HEK293 (cell line): Measurements from ENCODE around the gene BLVRA.
"Not testable (repeated sequence)": the region's sequence is repeated elsewhere in the genome, so short reads cannot be mapped to it uniquely, and the experiment has no call there.

Experiments used
- ZBTB8A ChIP-seq: fragments of 450-650 bp; formaldehyde crosslinking; IDR thresholded peaks from 2 replicates; pipeline ENCODE4 v1.5.1; 2016; ENCODE audit warnings: missing biosample characterization, missing genetic modification characterization
- ZNF274 ChIP-seq, 2 experiments: fragments of 200-500 bp in 1 of 2; fragments of 450-650 bp in 1 of 2; sonication (Bioruptor generic) in 1 of 2; formaldehyde crosslinking in 1 of 2; IDR thresholded peaks; 2 replicates each; pipeline versions ENCODE4 v1.5.1 to v1.6.1; 2014 to 2016; ENCODE audit warnings: borderline replicate concordance in 1 of 2, inconsistent platforms in 1 of 2, low read length in 1 of 2, missing biosample characterization in 1 of 2, missing genetic modification characterization in 1 of 2
- ZNF423 ChIP-seq: fragments of 450-650 bp; formaldehyde crosslinking; IDR thresholded peaks from 2 replicates; pipeline ENCODE4 v1.5.1; 2016; ENCODE audit warnings: missing biosample characterization, missing genetic modification characterization
- ZNF624 ChIP-seq: fragments of 450-650 bp; formaldehyde crosslinking; IDR thresholded peaks from 2 replicates; pipeline ENCODE4 v1.5.1; 2017; ENCODE audit warnings: missing biosample characterization, missing genetic modification characterization
- ZSCAN16 ChIP-seq: fragments of 450-650 bp; formaldehyde crosslinking; IDR thresholded peaks from 2 replicates; pipeline ENCODE4 v1.5.1; 2016; ENCODE audit warnings: missing biosample characterization, missing genetic modification characterization
- TF ChIP-seq, protein P1 (sequence below): sonication (generic); formaldehyde crosslinking; IDR thresholded peaks from 2 replicates; pipeline ENCODE4 v1.8.1; 2022; ENCODE audit warnings: mild to moderate bottlenecking, moderate library complexity, missing genetic modification reagents
- TF ChIP-seq, protein P2 (sequence below): fragments of 450-650 bp; formaldehyde crosslinking; IDR thresholded peaks from 2 replicates; pipeline ENCODE4 v1.5.1; 2016; ENCODE audit warnings: missing biosample characterization, missing genetic modification characterization
- TF ChIP-seq, protein P3 (sequence below): fragments of 450-650 bp; formaldehyde crosslinking; IDR thresholded peaks from 2 replicates; pipeline ENCODE4 v1.5.1; 2016; ENCODE audit warnings: missing biosample characterization, missing genetic modification characterization
- TF ChIP-seq, protein P4 (sequence below): fragments of 450-650 bp; formaldehyde crosslinking; IDR thresholded peaks from 2 replicates; pipeline ENCODE4 v1.5.1; 2016; ENCODE audit warnings: missing biosample characterization, missing genetic modification characterization

DNA sequence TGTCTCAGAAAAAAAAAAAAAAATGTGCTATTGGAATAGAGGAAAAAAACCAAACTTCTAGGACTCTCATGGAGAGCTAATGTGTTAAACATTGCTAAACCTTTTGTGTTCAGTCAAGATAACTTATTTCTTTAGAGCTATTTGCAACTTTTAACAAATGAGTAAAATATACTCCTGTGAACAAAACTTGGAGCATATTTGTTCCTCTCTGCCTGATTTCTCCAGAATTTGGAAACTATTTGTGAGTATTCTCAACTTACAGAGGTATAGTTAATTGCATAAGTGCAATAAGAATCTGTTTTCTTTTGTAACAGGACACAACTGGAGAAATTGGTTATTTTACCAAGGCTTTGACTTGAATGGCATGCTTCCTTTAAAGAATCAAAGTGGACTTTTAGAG is 72.4 kb downstream of the BLVRA start:
- TF ChIP-seq, protein P1, sequence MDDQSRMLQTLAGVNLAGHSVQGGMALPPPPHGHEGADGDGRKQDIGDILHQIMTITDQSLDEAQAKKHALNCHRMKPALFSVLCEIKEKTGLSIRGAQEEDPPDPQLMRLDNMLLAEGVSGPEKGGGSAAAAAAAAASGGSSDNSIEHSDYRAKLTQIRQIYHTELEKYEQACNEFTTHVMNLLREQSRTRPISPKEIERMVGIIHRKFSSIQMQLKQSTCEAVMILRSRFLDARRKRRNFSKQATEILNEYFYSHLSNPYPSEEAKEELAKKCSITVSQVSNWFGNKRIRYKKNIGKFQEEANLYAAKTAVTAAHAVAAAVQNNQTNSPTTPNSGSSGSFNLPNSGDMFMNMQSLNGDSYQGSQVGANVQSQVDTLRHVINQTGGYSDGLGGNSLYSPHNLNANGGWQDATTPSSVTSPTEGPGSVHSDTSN (CRISPR knock-in tag) = not testable (repeated sequence)
- TF ChIP-seq, protein P2, sequence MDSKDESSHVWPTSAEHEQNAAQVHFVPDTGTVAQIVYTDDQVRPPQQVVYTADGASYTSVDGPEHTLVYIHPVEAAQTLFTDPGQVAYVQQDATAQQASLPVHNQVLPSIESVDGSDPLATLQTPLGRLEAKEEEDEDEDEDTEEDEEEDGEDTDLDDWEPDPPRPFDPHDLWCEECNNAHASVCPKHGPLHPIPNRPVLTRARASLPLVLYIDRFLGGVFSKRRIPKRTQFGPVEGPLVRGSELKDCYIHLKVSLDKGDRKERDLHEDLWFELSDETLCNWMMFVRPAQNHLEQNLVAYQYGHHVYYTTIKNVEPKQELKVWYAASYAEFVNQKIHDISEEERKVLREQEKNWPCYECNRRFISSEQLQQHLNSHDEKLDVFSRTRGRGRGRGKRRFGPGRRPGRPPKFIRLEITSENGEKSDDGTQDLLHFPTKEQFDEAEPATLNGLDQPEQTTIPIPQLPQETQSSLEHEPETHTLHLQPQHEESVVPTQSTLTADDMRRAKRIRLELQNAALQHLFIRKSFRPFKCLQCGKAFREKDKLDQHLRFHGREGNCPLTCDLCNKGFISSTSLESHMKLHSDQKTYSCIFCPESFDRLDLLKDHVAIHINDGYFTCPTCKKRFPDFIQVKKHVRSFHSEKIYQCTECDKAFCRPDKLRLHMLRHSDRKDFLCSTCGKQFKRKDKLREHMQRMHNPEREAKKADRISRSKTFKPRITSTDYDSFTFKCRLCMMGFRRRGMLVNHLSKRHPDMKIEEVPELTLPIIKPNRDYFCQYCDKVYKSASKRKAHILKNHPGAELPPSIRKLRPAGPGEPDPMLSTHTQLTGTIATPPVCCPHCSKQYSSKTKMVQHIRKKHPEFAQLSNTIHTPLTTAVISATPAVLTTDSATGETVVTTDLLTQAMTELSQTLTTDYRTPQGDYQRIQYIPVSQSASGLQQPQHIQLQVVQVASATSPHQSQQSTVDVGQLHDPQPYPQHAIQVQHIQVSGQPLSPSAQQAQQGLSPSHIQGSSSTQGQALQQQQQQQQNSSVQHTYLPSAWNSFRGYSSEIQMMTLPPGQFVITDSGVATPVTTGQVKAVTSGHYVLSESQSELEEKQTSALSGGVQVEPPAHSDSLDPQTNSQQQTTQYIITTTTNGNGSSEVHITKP = not testable (repeated sequence)
- TF ChIP-seq ZNF274 (IDR thresholded peaks at IDR 0.05; ENCODE audit: low read length); ZNF274 (tag by site-specific recombination; IDR thresholded peaks at IDR 0.05; ENCODE audit: borderline replicate concordance); ZNF423 (tag by site-specific recombination); ZNF624; ZBTB8A; ZSCAN16 (tag by site-specific recombination): not testable (repeated sequence)
- TF ChIP-seq, protein P3, sequence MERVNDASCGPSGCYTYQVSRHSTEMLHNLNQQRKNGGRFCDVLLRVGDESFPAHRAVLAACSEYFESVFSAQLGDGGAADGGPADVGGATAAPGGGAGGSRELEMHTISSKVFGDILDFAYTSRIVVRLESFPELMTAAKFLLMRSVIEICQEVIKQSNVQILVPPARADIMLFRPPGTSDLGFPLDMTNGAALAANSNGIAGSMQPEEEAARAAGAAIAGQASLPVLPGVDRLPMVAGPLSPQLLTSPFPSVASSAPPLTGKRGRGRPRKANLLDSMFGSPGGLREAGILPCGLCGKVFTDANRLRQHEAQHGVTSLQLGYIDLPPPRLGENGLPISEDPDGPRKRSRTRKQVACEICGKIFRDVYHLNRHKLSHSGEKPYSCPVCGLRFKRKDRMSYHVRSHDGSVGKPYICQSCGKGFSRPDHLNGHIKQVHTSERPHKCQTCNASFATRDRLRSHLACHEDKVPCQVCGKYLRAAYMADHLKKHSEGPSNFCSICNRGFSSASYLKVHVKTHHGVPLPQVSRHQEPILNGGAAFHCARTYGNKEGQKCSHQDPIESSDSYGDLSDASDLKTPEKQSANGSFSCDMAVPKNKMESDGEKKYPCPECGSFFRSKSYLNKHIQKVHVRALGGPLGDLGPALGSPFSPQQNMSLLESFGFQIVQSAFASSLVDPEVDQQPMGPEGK (tag by site-specific recombination) = not testable (repeated sequence)
- TF ChIP-seq, protein P4, sequence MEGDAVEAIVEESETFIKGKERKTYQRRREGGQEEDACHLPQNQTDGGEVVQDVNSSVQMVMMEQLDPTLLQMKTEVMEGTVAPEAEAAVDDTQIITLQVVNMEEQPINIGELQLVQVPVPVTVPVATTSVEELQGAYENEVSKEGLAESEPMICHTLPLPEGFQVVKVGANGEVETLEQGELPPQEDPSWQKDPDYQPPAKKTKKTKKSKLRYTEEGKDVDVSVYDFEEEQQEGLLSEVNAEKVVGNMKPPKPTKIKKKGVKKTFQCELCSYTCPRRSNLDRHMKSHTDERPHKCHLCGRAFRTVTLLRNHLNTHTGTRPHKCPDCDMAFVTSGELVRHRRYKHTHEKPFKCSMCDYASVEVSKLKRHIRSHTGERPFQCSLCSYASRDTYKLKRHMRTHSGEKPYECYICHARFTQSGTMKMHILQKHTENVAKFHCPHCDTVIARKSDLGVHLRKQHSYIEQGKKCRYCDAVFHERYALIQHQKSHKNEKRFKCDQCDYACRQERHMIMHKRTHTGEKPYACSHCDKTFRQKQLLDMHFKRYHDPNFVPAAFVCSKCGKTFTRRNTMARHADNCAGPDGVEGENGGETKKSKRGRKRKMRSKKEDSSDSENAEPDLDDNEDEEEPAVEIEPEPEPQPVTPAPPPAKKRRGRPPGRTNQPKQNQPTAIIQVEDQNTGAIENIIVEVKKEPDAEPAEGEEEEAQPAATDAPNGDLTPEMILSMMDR = not testable (repeated sequence)
